SK-N-MC (cell line): ENCODE measurements around the gene TNRC6C.
A peak's percentile ranks its signal among the peaks of the same experiment; 100 is the strongest.

ENCODE experiments used
- DNase-seq: peaks from one replicate; pipeline ENCODE4 v3.0.0-alpha.2; 2011; ENCODE audit warnings: low read depth, low spot score
- H3K27ac ChIP-seq: fragments of 200-600 bp; sonication (generic); 2 replicates; pipeline ENCODE4 v1.5.1; 2016; ENCODE audit warnings: mixed run types
- H3K36me3 ChIP-seq: fragments of 200-600 bp; sonication (generic); 2 replicates; pipeline ENCODE4 v1.6.1; 2017; ENCODE audit warnings: antibody characterized with exemption, low read length, mixed read lengths; ENCODE audit not compliant: insufficient read depth
- H3K4me3 ChIP-seq: fragments of 200-600 bp; sonication (generic); 2 replicates; pipeline ENCODE4 v1.5.1; 2016
- H3K9ac ChIP-seq: fragments of 200-600 bp; sonication (generic); 2 replicates; pipeline ENCODE4 v1.8.0; 2017; ENCODE audit warnings: mixed run types, mixed read lengths; ENCODE audit not compliant: insufficient read length
- H3K9me3 ChIP-seq: fragments of 200-600 bp; sonication (generic); 2 replicates; pipeline ENCODE4 v1.6.1; 2017; ENCODE audit warnings: low read depth, mild to moderate bottlenecking, antibody characterized with exemption, low read length, moderate library complexity, mixed read lengths
- EZH2 ChIP-seq: fragments of 200-600 bp; sonication (generic); IDR thresholded peaks from one replicate; pipeline ENCODE4 v1.6.1; 2017; ENCODE audit warnings: antibody characterized with exemption
- FOXP2 ChIP-seq: optimal IDR thresholded peaks from 2 replicates; pipeline ENCODE3; 2011; ENCODE audit warnings: mild to moderate bottlenecking, moderate library complexity; ENCODE audit not compliant: insufficient read depth; ENCODE audit errors: extremely low read length, control extremely low read depth
- POLR2AphosphoS5 ChIP-seq: IDR thresholded peaks from 2 replicates; pipeline ENCODE4 v1.6.1; 2012; ENCODE audit warnings: mild to moderate bottlenecking, low read depth, low read length, borderline replicate concordance

The TNRC6C gene

DNA sequence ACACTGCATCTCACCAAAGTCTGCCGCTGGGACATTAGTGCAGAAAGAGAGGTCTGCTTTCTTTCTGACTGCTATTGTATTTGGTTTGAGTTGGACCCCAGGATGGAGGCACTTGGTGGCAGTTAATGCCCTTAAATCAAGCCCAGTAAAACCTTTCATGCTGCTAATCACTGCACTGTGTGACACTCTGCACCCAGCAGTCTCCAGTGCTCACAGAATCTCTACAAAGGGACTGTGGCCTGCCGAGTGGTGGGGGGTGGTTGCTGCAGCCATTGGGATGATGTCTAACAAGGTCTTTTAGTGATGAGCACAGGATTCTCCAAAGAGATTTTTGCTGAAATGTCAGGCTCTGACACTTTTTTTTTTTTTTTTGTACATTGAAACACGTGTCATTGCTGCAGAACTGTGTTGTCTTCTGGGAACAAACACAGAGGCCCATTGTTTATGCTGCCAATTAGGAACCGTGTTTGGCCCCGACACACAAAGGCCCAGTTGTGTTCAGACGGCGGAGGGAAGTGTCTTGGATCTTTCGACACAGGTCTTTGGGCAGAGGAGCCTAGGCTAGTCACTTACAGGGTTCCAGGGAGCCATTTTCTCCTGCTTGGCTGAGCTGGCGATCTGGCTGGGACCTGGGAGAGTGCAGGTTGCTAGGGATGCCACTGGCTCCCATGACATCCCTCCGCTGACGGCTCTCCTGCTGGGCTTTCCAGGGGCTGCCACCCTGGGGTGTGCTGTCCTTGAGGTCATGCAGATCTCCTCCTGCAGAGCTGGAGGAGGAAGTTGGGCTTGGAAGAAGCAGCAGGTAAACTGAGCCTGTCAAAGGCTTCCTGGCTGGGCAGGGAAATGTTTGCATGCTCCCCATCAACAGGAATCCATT, 16.2 kb upstream of the TNRC6C start:
- TF ChIP-seq FOXP2 (no peak), EZH2 (no peak), POLR2AphosphoS5 (no peak)
- H3K4me3 ChIP-seq = no peak overlapping the region
- no peak overlapping the region for H3K27ac ChIP-seq
- H3K36me3 ChIP-seq = no peaks in the 10 kb centered on the region
- no peak overlapping the region for H3K9ac ChIP-seq
- no peak for DNase-seq
- H3K9me3 ChIP-seq = no peaks in the 10 kb centered on the region

DNA sequence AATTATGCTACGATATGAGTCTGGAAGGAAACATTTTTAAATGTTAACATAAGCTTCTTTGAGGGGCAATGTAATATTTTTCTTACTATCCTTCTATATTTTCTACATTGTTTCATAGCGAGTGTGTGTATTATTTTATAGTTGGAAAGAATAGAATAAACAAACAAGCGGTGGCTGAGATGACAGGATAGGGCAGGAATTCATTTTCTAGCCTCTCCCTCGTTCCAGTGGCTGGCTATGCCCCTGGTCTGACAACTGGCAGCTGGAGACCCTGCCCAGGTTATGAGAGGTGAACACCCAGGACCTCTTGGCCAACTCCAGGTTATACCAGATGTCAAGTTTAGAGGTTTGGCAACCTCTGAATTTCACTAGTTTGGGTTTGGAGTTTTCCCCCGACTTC, 14.5 kb upstream of the TNRC6C start:
- Histone ChIP-seq H3K9ac (no peak overlapping the region), H3K4me3 (no peak overlapping the region), H3K36me3 (no peaks in the 10 kb centered on the region), H3K27ac (no peak overlapping the region), H3K9me3 (no peaks in the 10 kb centered on the region)
- TF ChIP-seq EZH2 (no peak), POLR2AphosphoS5 (no peak), FOXP2 (no peak)
- DNase-seq = no peak

DNA sequence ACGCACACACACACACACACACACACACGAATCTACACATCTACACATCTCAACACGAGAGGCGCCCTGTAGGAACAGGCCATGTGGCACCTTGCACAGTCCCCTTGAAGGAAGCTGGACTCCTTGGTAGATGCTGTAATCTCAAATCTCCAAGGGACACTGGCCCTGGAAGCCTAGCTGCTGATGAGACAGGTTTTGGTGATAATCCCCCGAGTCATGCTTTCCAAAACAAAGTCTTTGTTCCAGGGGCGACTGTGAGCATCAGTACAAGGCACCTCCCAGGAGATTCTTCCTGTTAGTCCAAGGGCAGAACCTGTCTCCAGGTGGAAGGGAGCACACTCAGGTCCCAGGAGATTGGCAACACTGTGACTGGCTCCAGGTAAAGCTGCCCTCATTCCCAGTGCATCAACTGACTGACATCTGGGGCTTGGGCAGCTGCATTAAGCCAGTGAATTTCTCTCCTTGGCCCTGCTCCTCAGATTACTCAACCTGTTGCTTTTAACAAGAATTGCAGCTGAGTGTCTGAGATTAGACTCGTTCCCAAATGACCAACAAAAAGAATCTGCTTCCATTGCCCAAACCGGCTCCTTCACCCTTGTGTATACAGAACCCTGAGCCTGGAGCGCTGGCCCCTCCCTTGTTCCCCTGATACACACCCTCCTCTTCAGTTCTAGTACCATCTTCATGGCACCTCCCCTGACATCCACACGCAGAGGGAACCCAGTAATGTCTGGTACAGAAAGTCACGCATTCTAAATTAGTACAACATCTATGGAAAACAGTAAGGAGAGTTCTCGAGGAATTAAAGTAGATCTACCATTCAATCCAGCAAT, 13.9 kb upstream of the TNRC6C start:
- Histone ChIP-seq H3K27ac (no peak overlapping the region), H3K9me3 (no peaks in the 10 kb centered on the region), H3K36me3 (no peaks in the 10 kb centered on the region), H3K9ac (no peak overlapping the region), H3K4me3 (no peak overlapping the region)
- no peak for DNase-seq
- TF ChIP-seq EZH2 (no peak), FOXP2 (no peak)

- no peak overlapping the region for H3K4me3 ChIP-seq
- H3K9ac ChIP-seq = no peak overlapping the region
- no peaks in the 10 kb centered on the region for H3K9me3 ChIP-seq
- TF ChIP-seq POLR2AphosphoS5 (no peak), FOXP2 (no peak), EZH2 (no peak)
- DNase-seq = no peak
- H3K36me3 ChIP-seq = no peaks in the 10 kb centered on the region
- H3K27ac ChIP-seq = no peak overlapping the region
Measured at GRCh38 chr17:77946900-77947645, 11.4 kb upstream of the TNRC6C start.

- Histone ChIP-seq H3K4me3 (peak overlapping the region; percentile 37), H3K9ac (no peak overlapping the region), H3K9me3 (no peaks in the 10 kb centered on the region), H3K27ac (no peak overlapping the region), H3K36me3 (no peaks in the 10 kb centered on the region)
- DNase-seq = no peak
- TF ChIP-seq FOXP2 (no peak), EZH2 (no peak), POLR2AphosphoS5 (no peak)
Measured at GRCh38 chr17:77948690-77949114, 9.8 kb upstream of the TNRC6C start.

GRCh38 chr17:77951123-77951522, 7.4 kb upstream of the TNRC6C start:
- H3K27ac ChIP-seq = no peak overlapping the region
- DNase-seq = no peak

GRCh38 chr17:77952368-77952767, 6.1 kb upstream of the TNRC6C start:
- DNase-seq = no peak
- no peaks in the 10 kb centered on the region for H3K36me3 ChIP-seq
- no peak overlapping the region for H3K9ac ChIP-seq
- H3K9me3 ChIP-seq = no peaks in the 10 kb centered on the region
- no peak overlapping the region for H3K4me3 ChIP-seq
- no peak overlapping the region for H3K27ac ChIP-seq
- no peak for TF ChIP-seq POLR2AphosphoS5
- TF ChIP-seq FOXP2 = no peak
- no peak for TF ChIP-seq EZH2

More at GRCh38 chr17:77951123-77951522, 7.4 kb upstream of the TNRC6C start:
- Histone ChIP-seq H3K9me3 (no peaks in the 10 kb centered on the region), H3K4me3 (no peak overlapping the region), H3K36me3 (no peaks in the 10 kb centered on the region), H3K9ac (no peak overlapping the region)
- TF ChIP-seq POLR2AphosphoS5 = no peak
- no peak for TF ChIP-seq EZH2
- TF ChIP-seq FOXP2 = no peak

DNA sequence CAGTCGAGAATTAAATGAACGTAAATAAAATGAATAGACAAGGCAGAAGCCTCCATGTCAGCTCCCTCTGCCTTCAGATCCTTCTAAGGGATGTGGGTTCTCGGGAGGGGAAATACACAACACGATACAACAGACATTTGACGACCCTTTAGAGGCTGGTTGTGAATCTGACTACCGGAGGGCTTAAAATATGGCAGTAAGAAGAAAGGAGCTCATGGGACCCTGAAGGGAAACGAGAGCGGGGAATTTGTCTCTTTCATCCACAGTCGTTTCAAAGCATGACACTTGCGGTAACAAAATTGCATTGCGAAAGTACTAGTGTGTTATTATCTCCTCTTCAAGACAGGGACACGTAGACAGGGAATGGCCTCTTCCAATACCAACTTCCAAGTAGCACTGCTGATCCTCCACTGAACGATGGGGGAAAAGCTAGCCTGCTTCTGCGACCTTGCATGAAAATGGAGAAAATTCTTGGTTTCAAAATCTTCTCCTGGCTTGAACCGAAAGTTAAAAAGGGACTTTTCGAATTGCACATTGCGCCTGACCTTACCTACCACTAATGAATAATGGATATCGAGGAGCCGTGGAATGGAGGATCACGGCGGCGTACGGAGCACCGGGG, 1.2 kb upstream of the TNRC6C start:
- Histone ChIP-seq H3K9ac (peak overlapping the region; percentile 54), H3K27ac (no peak overlapping the region), H3K9me3 (no peaks in the 10 kb centered on the region), H3K36me3 (no peaks in the 10 kb centered on the region), H3K4me3 (peak overlapping the region; percentile 78)
- DNase-seq = no peak
- no peak for TF ChIP-seq POLR2AphosphoS5
- no peak for TF ChIP-seq EZH2
- TF ChIP-seq FOXP2 = no peak
